ENCODE data around the gene ANKH. TPM values are rescaled to one million over a fixed set of nuclear protein-coding genes. Genes with fewer than 3 reads are reported as not detected.

The ANKH gene
- total RNA-seq, 1 experiment from 2014 or later, result 65.2 TPM

DNA sequence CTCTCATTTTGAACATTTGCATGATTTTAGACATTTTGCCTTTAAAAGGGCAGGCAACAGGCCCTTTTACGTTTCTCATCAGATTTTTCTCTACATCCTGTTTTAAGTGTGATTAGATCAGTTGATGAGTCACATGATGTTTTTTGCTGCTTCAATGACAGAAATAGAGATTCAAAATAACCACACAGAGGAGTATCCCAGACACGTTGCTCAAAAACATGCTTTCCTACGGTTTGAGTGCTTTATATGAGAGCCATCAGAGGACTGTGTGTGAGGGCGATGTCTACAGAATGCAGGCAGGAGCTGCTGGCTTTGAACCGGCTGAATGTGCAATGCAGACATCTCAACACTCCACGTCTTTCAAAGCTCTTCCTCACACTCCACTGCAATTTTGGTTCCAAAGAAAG lies 165.0 kb downstream of the ANKH start (continued):
- TF ChIP-seq TCF7L2 (IDR thresholded peaks at IDR 0.05; ENCODE audit: borderline replicate concordance, extremely low read depth, insufficient read depth, insufficient read length) (no peak), FOSL1 (IDR thresholded peaks at IDR 0.05; ENCODE audit: low read depth) (no peak), EGR1 (IDR thresholded peaks at IDR 0.05; ENCODE audit: low read depth) (no peak), ZFX (IDR thresholded peaks at IDR 0.05) (no peak), CBX3 (IDR thresholded peaks at IDR 0.05; ENCODE audit: low read depth) (no peak), SP1 (IDR thresholded peaks at IDR 0.05; ENCODE audit: low read depth) (no peak), SIN3A (IDR thresholded peaks at IDR 0.05; ENCODE audit: low read depth) (no peak)
- TF ChIP-seq, protein P1, sequence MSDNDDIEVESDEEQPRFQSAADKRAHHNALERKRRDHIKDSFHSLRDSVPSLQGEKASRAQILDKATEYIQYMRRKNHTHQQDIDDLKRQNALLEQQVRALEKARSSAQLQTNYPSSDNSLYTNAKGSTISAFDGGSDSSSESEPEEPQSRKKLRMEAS (IDR thresholded peaks at IDR 0.05), result no peak
- TF ChIP-seq, protein P2, sequence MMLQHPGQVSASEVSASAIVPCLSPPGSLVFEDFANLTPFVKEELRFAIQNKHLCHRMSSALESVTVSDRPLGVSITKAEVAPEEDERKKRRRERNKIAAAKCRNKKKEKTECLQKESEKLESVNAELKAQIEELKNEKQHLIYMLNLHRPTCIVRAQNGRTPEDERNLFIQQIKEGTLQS (IDR thresholded peaks at IDR 0.05), result no peak

DNA sequence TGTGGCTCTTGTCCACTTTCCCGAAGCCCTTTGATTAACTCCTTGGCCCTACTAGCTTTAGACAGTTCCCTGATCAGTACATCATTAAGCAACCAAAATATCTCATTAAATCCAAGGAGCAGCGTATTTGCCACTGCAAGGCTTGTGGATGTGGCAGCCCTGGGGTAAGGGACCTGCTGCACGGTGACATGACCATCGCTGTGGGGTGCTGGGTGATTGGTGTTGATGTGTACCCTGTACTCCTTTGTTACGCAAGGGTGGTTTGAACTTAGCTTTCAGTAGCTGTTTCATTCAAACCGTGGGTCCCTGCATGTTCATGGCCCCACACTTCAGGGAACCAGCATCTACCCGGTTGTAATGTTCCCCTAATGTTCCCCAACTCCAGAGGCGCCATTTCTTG lies 166.0 kb downstream of the ANKH start:
- ATAC-seq, result no peak
- Histone ChIP-seq H3K4me1 (ENCODE audit: control insufficient read depth in 1 of 2, insufficient read depth in 2 of 2, low read length in 2 of 2) (no peaks in the 10 kb centered on the region), H3K79me2 (ENCODE audit: insufficient read depth, low read length) (no peaks in the 10 kb centered on the region), H3K27ac (ENCODE audit: low read depth, low read length) (no peak overlapping the region), H3K4me2 (ENCODE audit: low read length) (no peak overlapping the region), H3K4me3 (replicated peaks in 1 of 2; ENCODE audit: low read depth in 1 of 2, low read length in 2 of 2) (no peak overlapping the region), H3K9ac (ENCODE audit: low read length) (no peak overlapping the region), H3K9me2 (ENCODE audit: insufficient read depth) (no peaks in the 10 kb centered on the region), H2AFZ (ENCODE audit: low read depth, low read length, poor library complexity, severe bottlenecking) (no peak overlapping the region), H3K27me3 (ENCODE audit: insufficient read depth, low read length) (no peaks in the 10 kb centered on the region), H3K9me3 (ENCODE audit: control insufficient read depth in 1 of 2, insufficient read depth in 1 of 2, low read depth in 1 of 2, low read length in 2 of 2) (no peaks in the 10 kb centered on the region), H3K36me3 (ENCODE audit: control insufficient read depth in 1 of 2, insufficient read depth in 2 of 2, low read length in 2 of 2) (peaks cover 0 to 18% of the 10 kb centered on the region in 2 experiments), H4K20me1 (ENCODE audit: insufficient read depth) (no peaks in the 10 kb centered on the region)
- DNase-seq (ENCODE audit: low read depth, low spot score), result no peak
- TF ChIP-seq, protein P1 (IDR thresholded peaks at IDR 0.05), result no peak
- TF ChIP-seq JUND (IDR thresholded peaks at IDR 0.05) (no peak), POLR2A (IDR thresholded peaks at IDR 0.05; ENCODE audit: borderline replicate concordance, extremely low read depth, insufficient read depth, insufficient read length) (no peak), ZNF274 (IDR thresholded peaks at IDR 0.05; ENCODE audit: low read depth, low read length) (no peak), RAD21 (IDR thresholded peaks at IDR 0.05; ENCODE audit: low read depth) (no peak), CEBPB (IDR thresholded peaks at IDR 0.05; ENCODE audit: low read depth) (no peak), EGR1 (IDR thresholded peaks at IDR 0.05; ENCODE audit: low read depth) (no peak), TCF7L2 (IDR thresholded peaks at IDR 0.05; ENCODE audit: borderline replicate concordance, extremely low read depth, insufficient read depth, insufficient read length) (no peak), ZFX (IDR thresholded peaks at IDR 0.05) (no peak), POLR2AphosphoS5 (IDR thresholded peaks at IDR 0.05; ENCODE audit: low read depth, low read length) (no peak), EZH2 (IDR thresholded peaks at IDR 0.05) (no peak), EZH2phosphoT487 (IDR thresholded peaks at IDR 0.05; ENCODE audit: borderline replicate concordance) (no peak), SIN3A (IDR thresholded peaks at IDR 0.05; ENCODE audit: low read depth) (no peak)
- POLR2A ChIA-PET, result no interaction called here
- intact Hi-C loops (cut with micrococcal nuclease), result no loop called here
- RAD21 ChIA-PET (ENCODE audit: low non-redundant PET in 1 of 2, low total read pairs in 2 of 2, uncharacterized antibody in 2 of 2, unreplicated experiment in 2 of 2), result no interaction called here
- no TSS peak for BruUV-seq (replicated peaks)
- CTCF ChIA-PET, result interaction anchor here (0.9 kb wide), 1 partner anchor 20 kb away, joined by 3 read pairs; no protein-coding TSS in a partner anchor
